IPS-11a (cell line): ENCODE results near the gene FFAR2.
"Not testable (repeated sequence)": the region's sequence is repeated elsewhere in the genome, so short reads cannot be mapped to it uniquely, and the experiment has no call there.

Experiments
- H3K4me3 ChIP-seq: one replicate; pipeline ENCODE4 v1.5.1; 2013; ENCODE audit warnings: low read depth, low read length, control low read depth

The FFAR2 gene

DNA sequence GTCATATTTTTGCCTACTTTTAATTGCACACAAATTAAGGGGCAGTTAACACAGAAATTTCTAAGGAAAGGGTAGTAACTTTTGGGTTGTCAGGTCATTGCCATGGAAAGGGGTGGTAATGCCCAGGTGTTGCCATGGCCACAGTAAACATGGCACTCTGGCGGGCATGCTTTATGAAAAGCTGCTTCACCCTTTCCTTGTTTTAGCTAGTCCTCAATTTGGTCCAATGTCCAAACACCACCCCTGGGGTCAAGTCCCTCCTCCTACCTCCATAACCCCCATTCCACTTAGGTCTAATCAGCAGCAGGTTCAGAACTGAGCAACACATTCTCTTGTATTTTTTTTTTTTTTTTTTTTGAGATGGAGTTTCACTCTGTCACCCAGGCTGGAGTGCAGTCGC is 6.6 kb downstream of the FFAR2 start:
- H3K4me3 ChIP-seq: no peak overlapping the region

DNA sequence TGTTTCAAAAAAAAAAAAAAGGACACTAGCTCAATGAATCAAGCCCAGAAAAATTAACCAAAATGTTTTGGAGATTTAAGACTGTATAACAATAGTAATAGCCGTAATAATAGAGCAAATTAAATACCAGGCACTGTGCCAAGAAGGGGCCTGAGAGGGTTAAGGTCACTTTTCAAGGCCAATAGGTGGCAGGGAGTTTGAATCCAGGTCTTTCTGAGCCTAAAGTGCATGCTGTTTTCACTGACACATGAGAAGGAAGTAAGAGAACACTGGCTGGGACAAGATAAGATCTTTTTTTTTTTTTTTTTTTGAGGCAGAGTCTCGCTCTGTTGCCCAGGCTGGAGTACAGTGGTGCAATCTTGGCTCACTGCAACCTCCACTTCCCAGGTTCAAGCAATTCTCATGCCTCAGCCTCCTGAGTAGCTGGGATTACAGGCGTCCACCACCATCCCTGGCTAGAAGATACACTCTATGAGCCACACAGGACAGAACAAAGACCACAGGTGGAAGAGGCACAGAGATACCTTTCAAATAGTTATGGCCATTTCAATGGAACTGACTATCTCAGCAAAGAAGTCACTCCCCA is 7.7 kb downstream of the FFAR2 start:
- H3K4me3 ChIP-seq: no peak overlapping the region

DNA sequence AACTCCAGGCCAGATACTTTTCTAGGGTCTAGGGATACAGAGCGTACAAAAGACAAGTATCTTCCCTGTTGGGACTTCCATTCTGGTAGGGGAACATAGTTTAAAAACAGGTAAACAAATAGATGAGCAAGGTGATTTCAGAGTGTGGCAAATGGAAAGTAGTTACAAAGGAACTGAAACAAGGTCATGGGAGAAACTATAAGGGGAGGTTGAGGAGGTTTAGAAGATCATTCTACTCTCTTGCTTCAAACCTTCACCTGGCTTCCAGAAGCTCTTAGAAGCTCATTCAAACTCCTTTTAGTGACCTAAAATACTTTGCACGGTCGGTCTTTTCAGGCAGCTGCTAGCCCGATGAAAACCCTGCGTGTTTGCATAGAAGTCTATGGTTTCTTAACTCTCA is 9.1 kb downstream of the FFAR2 start:
- H3K4me3 ChIP-seq: no peak overlapping the region

DNA sequence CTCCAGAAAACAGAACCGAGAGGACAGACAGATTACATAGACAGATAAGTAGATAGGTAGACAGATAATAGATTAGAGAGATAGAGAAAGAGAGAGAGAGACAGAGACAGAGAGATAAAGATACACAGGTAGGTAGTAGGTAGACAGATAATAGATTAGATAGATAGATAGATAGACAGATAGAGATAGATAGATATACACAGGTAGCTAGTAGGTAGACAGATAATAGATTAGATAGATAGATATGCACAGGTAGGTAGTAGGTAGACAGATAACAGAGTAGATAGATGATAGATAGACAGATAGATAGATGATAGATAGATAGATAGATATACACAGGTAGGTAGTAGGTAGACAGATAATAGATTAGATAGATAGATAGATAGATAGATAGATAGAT is 10.1 kb downstream of the FFAR2 start:
- H3K4me3 ChIP-seq: no peak overlapping the region

DNA sequence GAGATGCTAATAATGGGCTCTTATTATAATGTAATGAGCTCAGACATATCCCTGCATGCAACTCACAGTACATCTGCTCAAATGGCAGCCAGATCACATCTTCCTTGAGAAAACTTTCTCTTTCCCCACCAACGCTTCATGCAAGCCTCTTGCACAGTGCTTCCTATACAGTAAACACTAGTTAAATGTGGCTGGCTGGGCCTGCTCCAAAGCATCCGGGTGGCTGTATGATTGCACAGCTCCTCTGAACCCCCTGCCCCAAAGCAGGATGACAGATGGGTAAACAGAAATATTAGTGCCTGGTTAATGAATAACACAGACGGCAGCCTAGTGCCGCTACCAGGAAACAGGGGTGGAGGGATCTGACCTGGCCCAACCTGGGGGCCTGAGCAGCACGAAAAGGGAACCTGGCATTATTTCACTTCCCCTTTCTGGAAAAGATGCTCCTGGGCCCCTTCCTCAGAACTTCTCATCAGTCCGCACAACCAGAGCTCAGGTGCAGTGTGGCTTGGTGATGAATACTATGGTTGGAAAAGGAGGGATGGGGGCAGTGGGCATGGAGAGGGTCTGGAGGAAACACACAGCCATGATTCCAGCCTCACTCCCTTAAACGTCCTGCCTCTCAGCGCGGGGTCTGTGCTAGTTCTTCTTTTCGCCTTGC is 10.8 kb downstream of the FFAR2 start:
- H3K4me3 ChIP-seq: no peak overlapping the region

DNA sequence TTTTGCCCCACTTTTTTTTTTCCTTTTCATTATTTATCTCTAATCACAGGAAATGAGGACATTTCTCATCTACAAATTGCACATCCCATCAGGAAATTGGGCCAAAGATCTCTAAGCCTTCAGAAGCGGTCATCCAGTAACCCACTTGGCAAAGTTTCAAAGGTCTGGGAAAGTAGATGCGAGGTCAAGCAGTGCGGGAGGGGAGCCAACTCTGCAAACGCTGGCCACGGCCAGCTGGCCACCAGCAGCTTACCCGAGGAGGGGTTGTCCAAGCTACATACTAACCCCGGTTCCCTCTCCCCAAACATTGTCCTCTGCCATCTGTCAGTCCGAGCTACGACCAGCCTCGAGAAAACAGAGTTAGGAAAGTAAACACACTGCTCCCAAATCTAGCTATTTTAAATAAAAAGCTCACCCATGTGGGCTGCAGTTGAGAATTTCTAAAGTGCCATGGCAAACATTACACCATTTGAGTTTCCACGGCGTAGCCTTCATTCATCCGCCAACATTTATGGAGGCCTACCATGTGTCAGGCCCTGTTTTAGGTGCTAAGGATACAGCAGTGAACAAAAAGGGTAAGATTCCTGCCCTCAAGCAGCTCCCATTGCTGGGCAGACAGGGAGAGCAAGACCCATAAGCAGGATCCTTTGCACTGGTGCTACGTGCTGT is 11.5 kb downstream of the FFAR2 start:
- H3K4me3 ChIP-seq: no peak overlapping the region

DNA sequence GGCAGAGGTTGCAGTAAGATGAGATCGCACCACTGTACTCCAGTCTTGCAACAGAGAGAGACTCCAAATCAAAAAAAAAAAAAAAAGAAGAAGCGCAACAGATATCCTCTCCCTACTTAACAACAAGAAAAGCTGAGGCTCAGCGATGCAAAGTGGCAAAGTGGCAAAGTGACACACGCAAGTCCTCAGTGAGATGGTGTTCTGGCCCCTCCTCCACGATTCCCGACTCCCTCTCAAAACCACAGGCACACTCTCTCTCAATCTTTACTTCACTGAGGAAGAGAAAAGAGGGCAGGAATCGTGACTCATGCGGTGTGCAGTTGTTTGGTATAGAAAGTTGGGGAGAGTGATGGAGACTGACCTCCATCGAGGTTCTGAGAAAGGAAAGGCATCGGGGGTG is 12.6 kb downstream of the FFAR2 start:
- no peak overlapping the region for H3K4me3 ChIP-seq

DNA sequence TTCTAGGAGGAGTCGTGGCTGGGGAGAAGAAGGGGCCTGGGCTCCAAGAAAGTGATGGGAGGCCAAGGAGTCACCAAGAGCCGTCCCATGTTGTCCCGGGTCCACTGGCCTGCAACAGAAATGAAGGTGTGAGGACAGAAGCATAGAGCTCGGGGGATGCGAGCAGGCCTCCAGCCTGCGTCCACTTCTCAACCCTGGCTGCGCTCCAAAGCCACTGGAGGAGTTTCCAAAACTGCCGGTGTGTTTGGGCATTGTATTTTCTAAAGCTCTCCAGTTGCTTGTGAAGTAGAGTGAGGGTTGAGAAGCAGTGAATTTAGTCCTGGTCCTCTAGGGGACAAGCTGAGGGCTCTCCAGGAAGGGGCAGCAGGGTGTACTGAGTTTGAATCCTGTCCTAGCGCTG is 13.0 kb downstream of the FFAR2 start:
- no peak overlapping the region for H3K4me3 ChIP-seq

DNA sequence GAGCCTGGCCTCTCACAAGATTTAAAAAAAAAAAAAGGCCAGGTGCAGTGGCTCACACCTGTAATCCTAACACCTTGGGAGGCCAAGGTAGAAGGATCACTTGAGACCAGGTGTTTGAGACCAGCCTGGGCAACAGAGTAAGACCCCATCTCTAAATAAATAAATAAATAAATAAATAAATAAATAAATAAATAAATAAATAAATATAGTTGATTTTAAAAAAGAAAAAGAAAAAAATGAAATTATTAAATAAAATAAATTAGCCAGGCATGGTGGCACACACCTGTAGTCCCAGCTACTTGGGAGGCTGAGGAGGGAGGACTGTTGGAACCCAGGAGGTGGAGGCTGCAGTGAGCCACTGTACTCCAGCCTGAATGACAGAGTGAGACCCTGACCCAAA is 13.7 kb downstream of the FFAR2 start:
- not testable (repeated sequence) for H3K4me3 ChIP-seq

DNA sequence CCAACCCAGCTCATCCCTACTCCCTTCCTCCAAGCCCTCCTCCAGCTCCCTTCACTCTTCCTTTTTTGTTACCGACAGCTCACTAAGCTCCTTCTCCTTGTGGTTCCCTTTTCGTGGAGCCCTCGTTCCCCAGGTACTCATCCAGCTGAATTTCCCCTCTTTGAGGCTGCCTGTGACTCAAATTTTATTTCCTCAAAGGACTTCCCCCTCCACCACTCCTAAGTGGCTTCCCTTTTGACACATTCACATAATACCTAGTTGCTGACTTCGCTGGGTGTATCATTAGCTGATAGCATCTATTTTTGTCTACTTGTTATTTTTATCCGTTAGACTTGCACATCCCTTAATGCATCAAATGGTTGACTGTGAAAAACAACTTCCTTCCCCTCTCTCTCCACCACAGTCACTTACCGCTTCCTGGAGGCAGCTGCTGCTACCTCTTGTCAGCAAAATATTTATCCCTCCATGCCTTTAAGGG is 14.5 kb downstream of the FFAR2 start:
- no peak overlapping the region for H3K4me3 ChIP-seq

DNA sequence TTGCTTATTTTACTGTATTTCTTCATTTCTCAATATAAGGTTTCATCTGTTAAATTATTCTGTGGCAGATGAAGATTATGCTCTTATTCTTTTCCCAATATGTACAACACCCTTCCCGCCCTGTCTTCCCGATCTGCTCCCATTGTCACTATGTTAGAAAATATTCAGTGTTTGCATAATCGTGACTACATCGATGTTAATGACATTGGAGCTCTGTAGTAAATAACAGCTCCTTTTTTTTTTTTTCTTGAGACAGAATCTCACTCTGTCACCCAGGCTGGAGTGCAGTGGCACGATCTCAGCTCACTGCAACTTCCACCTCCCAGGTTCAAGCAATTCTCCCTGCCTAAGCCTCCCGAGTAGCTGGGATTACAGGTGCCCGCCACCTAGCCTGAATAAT is 14.9 kb downstream of the FFAR2 start:
- not testable (repeated sequence) for H3K4me3 ChIP-seq

DNA sequence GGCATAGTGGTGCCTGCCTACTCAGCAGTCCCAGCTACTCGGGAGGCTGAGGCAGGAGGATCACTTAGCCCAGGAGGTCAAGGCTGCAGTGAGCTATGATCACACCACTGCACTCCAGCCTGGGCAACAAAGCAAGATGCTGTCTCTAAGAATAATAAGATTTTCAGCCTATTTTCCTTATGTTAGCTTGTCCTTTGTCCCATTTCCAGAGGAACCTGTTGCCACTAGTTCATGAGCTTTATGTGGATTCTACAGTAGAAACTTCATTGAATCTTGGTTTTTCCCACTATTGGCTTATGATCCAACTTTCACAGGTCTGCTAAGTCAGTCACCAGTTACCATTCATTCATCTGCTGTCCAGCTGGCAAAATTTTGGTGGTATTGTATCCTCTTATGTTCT is 18.2 kb downstream of the FFAR2 start:
- H3K4me3 ChIP-seq: no peak overlapping the region

DNA sequence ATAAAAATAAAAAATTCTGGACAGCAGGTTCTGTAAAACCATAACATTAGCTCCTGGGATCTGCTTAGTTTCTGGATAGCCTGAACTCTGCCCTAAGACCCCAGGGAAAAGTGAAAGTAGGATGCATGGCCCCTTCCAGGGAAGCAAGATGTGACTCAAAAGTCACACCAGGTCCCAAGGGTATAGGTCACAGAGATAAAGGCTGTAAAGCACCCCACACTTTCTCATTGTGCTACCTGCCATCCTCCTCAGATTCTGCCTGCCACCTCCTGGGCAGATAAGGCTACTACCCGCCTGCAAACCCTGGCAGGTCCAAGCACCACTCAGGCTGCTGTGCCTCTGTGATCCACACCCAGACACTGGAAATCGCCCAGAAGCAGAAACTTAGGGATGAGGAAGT is 20.6 kb downstream of the FFAR2 start:
- no peak overlapping the region for H3K4me3 ChIP-seq

DNA sequence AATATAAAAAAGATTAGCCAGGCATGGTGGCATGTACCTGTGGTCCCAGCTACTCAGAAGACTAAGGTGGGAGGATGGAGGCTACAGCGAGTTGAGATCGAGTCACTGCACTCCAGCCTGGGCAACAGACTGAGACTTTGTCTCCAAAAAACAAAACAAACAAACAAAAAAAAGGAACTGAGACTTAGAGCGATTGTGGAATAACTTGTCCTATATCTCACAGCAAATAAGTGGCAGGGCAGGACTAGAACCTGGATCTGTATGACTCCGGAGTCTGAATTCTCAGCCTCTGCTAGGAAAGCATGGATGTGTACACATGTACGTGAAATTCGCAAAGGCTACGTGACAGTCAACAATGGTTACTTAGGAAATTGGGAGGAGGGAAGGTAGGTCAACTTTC is 22.1 kb downstream of the FFAR2 start:
- no peak overlapping the region for H3K4me3 ChIP-seq

DNA sequence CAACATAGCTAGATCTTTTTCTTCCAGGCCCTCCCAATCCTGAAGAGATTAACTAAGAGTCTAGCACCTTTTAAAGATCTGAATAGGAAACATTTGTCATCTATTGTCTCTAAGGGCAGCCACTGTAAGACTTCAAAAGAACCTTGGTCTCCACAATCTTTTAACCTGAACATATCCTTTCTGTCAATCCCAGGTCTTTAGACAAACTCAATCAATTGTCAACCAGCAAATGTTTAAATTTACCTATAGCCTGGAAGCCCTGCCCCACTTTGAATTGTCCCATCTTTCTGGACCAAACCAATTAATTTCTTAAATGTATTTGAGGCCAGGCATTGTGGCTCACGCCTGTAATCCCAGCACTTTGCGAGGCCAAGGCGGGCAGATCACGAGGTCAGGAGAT is 23.0 kb downstream of the FFAR2 start:
- H3K4me3 ChIP-seq: not testable (repeated sequence)

DNA sequence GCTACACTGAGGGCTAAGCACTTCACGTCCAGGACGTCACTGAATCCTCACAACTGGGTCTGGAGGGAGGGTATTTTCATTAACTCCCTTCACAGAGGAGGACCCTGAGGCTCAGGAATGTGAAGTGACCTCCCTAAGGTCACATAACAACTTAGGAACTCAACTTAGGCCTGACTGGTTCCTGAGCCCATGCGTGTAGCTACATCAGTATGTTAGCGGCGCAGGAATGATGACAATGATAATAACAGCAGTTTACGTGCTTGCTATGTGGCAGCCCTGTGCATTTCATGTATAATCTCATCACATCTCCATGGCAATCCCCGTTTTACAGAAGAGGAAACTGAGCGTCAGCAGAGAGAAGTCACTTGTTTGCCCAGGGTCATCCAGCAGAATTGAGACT is 23.9 kb downstream of the FFAR2 start:
- no peak overlapping the region for H3K4me3 ChIP-seq

DNA sequence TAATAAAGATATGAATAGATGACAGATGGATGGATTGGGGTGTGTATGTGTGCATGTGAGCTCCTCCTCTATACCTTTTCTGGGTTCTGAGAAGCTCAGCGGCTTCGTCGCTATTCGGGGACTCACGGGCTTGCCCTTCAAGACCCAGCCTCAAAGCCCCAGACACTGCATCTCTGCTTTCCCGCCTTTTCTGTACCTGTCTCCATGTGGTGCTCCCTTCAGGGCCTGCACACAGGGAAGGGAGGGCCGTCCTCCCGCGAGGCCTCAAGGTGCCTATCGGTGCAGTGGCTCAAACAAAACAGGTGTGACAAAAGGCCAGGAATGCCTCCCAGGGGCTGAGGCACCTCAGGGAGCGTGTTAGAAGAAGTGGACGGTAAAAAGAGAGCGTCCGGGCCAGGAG is 26.0 kb downstream of the FFAR2 start:
- no peak overlapping the region for H3K4me3 ChIP-seq

DNA sequence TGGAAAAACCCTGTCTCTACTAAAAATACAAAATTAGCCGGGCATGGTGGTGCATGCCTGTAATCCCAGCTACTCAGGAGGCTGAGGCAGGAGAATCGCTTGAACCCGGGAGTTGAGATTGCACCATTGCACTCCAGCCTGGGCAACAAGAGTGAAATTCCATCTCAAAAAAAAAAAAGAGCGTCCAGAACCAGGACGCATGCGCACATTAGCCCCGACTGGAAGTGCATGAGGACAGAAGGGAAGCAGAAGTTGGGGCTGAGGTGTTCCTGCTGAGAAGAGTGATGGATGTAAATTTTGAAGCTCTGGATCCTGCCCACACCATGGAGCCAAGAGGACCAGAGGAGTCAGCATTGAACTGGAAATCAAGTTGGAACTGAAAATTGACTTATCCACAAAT is 26.5 kb downstream of the FFAR2 start:
- not testable (repeated sequence) for H3K4me3 ChIP-seq

DNA sequence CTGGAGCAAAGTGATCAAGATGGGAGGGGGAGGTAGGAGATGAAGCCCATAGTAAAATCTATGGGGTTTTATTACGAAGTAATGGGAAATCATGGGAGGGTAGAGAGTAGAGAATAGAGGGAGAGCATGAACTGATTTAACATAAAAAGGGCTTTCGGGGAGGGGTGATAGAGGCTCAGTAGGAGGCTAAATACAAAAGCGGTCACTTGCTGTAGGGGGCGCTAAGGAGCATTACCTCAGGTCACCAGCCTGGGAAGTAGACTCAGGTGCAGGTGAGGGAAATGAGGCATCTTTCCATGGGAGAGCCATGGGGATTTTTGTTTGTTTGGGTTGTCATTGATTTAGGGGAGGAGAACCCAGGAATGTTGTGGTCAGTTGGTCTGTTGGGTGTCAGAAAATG is 28.1 kb downstream of the FFAR2 start:
- no peak overlapping the region for H3K4me3 ChIP-seq

DNA sequence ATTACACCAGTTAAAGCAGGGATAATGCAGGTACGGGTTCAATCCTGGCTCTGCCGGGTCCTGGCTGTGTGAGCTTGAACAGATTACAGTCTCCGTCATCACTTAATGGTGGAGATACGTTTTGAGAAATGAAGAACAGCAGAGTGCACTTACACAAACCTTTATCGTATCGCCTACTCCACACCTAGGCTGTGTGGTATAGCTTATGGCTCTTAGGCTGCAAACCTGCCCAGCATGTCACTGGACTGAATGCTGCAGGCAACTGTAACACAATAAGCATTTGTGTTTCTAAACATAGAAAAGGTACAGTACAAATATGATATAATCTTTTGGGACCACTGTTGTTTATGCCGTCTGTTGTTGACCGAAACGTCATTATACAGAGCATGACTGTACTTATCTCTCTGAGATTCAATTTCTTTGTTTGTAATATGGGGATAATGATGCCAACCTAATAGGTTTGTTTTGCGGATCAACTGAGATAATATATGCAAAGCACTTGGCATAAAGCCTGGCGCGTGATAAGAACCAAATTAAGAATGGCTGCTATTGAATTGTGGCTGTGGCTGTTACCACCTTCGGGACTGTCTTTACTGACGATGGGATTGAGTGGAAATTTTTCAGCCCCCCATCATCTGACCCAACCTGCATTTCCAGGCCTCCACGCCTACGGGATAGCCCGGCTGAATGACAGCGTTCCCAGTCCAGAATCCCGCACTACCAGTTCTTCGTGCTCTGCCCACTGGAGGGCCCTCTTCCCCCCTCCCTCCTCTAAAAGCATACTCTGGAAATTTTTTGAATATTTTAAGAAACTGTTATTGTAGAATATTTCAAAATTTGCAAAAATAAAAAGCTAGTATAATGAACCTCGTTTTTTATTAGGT is 31.0 kb downstream of the FFAR2 start:
- H3K4me3 ChIP-seq: no peak overlapping the region

DNA sequence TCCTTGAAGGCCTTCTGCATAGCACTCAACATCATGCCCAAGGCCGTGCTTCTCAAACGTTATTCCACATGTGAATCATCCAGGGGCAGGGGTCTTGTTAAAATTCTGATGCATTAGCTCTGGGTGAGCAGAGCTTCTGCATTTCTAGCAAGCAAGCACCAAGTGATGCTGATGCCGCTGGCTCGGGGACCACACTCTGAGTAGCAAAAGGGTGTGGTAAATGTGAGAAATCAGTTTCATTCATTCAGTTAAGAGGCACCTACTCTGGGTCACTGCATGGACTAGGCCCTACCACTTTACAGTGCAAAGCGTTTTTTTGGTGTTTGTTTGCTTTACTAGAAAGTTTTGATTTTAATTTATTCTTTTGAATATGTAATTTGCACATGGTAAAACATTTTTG is 35.0 kb downstream of the FFAR2 start:
- H3K4me3 ChIP-seq: no peak overlapping the region
